GM10266 (cell line): ENCODE results near the gene CYP26B1.
A peak's percentile ranks its signal among the peaks of the same experiment; 100 is the strongest.

ENCODE experiments used
- DNase-seq: peaks from one replicate; pipeline ENCODE4 v3.0.0; 2012; ENCODE audit errors: extremely low spot score
- TF ChIP-seq, protein P1 (sequence below): IDR thresholded peaks from 2 replicates; pipeline ENCODE4 v1.5.1; 2012; ENCODE audit warnings: mild to moderate bottlenecking, low read depth; ENCODE audit not compliant: control insufficient read depth, insufficient read depth; ENCODE audit errors: missing control alignments

Gene CYP26B1

DNA sequence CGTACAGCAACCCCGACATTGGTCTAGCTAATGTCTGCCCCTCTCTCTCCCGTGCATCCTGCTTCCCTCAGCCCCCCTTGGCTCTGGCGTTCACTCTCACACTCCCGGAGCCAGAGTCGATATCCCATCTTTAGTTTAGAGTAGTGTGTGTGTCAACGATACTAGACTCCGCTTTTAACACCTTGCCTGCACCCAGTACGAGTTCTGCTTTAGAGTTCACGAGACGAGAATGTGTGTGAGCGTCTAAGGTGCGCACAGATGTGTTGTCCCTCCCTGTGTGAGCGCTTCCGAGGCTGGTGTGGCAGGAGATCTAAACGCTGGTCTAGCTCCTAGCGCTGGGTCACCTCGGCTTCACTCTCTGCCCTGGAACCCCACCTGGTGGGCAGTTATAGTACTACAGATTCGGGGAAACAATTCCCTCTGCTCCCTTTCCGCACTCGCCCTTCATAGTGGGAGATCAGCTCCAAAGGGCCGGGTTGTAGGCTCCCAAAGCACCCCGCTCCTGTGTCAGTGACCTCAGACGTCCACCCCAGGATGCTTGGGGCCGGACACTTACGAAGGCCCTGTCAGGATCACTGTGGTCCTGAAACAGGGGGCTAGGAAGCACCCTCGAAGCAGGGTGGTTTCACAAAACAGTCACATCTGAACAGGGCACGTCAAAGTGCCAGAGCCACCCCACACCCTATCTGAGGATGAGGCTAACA lies 2.6 kb upstream of the CYP26B1 start:
- TF ChIP-seq, protein P1, sequence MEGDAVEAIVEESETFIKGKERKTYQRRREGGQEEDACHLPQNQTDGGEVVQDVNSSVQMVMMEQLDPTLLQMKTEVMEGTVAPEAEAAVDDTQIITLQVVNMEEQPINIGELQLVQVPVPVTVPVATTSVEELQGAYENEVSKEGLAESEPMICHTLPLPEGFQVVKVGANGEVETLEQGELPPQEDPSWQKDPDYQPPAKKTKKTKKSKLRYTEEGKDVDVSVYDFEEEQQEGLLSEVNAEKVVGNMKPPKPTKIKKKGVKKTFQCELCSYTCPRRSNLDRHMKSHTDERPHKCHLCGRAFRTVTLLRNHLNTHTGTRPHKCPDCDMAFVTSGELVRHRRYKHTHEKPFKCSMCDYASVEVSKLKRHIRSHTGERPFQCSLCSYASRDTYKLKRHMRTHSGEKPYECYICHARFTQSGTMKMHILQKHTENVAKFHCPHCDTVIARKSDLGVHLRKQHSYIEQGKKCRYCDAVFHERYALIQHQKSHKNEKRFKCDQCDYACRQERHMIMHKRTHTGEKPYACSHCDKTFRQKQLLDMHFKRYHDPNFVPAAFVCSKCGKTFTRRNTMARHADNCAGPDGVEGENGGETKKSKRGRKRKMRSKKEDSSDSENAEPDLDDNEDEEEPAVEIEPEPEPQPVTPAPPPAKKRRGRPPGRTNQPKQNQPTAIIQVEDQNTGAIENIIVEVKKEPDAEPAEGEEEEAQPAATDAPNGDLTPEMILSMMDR: peak; percentile 76

DNA sequence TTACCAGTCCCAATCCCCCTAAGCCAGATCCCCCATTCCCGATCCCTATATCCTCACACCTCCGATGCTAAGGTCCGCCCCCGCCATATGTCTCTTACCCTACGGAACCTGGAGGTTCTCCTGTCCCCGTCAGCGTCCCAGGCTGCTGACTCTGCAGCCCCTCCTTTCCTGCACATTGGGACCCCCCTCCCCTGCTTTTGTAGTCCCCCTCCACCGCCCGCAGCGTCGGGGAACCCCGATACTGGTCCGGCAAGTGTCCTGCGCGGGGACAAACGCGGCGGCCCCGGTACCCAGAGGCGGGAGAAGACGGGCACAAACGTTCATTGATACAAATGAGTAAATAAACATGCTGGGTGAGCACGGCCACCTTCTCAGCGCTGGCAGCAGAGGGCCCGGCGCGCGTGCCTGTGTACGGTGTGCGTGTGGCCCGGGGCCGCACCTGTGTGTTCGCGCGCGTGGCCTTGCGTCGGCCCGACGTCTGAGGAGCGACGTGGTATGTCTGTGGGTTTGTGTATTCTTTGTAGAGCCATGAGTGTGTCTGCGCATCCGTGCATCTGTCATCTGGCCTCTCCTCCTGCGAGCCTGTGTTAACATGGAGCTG lies 2.0 kb upstream of the CYP26B1 start:
- DNase-seq: peak; percentile 16
- TF ChIP-seq, protein P1: no peak

More for the DNA sequence above, 2.6 kb upstream of the CYP26B1 start:
- peak; percentile 85 for DNase-seq

DNA sequence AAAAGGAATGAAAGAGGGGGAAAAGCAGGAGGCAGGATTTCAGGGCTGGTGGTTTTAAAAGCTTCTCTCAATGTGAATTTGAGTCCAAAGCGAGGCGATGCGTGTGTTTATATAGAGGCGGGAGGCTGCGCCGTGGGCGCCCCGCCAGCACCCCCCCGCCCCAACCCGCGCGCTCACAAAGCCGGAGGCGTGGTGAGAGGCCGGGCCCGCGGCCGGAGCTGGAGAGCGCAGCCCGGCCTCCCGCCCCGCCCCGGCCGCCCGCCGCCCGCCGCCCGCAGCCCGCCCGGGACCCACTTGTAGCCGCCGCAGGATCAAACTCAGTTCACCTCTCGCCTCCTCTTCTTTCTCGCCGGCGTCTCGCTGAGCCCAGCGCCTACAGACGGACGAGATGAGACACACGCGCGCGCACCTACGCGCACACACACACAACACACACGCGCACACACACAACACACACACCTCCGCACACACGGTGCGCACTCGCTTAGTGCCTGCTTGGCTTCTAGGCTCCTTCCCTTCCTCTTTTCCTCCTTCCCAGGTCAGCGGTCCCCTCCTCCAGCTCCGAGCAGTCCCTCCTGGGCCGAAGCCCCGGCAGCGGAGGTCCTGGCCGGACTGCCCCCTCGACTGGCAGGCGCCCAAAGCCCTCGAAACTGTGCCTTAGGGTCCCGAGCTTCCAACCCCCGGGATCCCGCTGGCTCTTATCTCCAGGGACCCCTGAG lies 1.3 kb upstream of the CYP26B1 start:
- DNase-seq: peak; percentile 56
- TF ChIP-seq, protein P1: no peak

DNA sequence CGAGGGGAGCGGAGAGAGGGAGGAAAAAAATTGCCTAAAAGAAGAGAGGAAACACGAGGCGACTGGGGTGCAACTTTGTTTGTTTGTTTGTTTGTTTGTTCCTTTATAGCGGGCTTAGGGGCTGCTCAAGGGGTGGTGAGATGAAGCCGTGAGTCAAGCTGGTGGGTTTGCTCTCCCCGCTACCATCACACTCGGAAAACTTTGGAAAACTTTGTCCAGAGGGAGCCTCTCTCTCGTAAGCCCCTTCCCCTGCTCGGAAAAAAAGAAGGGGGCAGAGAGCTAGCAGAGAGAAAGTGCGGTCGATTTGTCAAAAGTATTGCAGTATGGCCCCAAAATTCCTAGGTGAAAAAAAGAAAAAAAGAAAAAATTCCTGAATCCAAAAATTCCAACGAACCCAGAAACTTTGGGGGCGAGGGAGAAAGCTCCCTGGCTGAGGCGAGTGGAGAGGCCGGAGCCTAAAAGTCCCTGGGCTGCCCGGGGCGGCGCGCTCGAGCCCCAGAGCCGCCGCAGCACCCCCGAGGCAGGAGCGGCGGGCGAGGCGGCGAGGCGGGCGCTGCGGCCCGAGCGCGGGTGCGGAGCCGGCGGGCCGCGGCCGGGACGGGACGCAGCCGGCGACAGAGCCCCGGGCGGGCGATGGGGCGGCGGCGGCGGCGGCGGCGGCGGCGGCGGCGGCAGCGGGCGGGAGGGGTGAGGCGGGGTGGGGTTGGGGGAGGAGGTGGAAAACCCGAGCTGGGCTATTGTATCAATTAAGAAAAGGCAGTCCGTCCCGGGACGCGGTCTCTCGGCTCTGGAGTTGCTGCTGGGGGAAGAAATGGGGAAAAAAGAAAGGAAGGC lies 558 bp upstream of the CYP26B1 start:
- TF ChIP-seq, protein P1: no peak
- DNase-seq: no peak

DNA sequence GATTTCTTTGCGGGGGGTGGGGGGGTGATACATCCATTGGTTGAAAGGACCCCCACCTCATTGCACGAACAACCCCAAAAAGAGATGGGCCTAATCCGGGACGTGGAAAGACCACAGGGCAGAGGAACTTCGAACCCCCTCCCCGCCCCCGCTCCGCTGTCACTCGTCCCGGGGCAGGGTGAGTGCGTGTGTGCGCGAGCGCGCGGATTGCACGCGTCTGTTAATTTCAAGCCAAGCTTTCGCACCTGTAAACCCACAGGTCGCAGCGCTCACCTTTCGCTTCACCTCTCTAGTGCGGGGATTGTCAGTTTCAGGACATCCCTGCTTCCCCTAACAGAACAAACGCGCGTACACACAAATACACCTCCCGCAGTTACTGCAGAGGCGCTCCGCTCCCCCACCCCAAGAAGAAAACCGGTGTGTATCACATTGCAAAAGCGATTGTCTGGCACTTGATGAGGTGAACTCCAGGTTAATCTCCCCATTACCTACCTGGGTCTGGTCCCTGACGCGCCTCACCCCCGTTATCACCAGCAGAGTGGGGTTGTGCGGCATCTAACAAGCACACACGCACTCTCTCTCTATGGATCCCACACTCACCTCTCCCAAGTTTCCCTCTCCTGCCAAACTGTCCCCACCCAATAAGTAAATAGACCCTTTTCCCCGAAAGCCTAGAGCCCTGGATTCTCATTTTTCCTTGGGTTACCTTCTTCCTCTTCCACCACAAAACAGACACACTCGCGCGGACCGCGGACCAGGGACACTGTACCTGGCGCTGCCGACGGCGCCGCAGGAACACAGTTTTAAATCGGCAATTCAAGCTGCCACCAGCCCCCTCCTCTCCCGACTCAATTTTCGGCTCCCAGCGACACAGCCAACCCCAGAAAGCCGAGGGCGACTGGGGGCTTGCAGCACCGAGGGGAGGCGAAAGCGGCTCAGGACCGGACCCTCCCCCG lies 1.0 kb downstream of the CYP26B1 start:
- TF ChIP-seq, protein P1: no peak
- DNase-seq: no peak

DNA sequence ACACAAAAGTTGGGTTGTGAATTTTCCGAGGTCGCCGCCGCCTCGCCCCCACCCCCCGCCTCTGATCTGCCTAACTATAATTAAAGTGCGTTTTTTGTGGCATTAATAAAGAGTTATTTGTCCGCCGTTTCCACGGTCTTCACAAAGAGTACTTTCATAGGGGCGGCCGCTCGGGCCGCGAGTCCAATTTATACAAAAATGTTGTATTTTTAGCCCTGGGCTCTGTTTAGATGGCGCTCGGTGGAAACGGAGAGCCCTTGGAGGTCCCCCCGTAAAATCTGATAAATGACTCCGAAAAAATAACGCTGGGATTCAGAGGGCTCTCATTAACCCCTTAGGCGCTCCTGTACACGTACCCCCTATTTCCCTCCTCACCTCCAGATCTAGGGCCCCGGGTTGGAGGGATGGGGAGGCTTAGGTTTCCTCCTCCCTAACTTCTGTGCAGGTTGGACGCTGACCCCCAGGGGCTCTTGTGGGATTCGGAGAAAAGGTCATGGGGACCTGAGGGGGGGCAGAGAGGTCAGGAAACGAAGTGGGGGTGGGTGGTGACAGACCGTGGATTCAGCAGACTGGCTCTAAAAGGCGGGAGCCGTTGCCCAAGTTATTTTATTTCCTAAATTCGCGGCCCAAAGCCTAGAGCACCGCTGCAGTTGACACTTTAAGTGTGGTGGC lies 1.9 kb downstream of the CYP26B1 start:
- no peak for DNase-seq
- TF ChIP-seq, protein P1: no peak
